Cardiac fibroblast (primary cell): ENCODE results near the gene IFI44L.

Experiments used
- DNase-seq, 2 donors: peaks; one replicate each; pipeline versions ENCODE4 v3.0.0 to v3.0.0-alpha.2; 2010; ENCODE audit warnings: low read depth in 2 of 2
- H3K4me3 ChIP-seq, 2 donors: replicated peaks in 1 of 2; 1 replicate in 1 of 2; 2 replicates in 1 of 2; pipeline ENCODE4 v1.5.1; 2011; ENCODE audit warnings: low read depth in 2 of 2, low read length in 2 of 2, mild to moderate bottlenecking in 2 of 2, moderate library complexity in 1 of 2
- CTCF ChIP-seq: IDR thresholded peaks from one replicate; pipeline ENCODE4 v1.5.1; 2011; ENCODE audit warnings: low read depth, mild to moderate bottlenecking, low read length, inconsistent platforms

IFI44L gene

GRCh38 chr1:78617615-78618026 is 2.6 kb upstream of the IFI44L start:
- peak; percentile 87 for TF ChIP-seq CTCF
- H3K4me3 ChIP-seq, result no peak overlapping the region
- peak; percentile 93 to 95 for DNase-seq

- no peak for TF ChIP-seq CTCF
- peak in 1 of 2 donors; percentile 27 for DNase-seq
- H3K4me3 ChIP-seq, result no peak overlapping the region
Measured at GRCh38 chr1:78619032-78619431, 1.2 kb upstream of the IFI44L start.

GRCh38 chr1:78619446-78619802 is 824 bp upstream of the IFI44L start:
- TF ChIP-seq CTCF, result no peak
- H3K4me3 ChIP-seq, result peak overlapping the region in 1 of 2 donors; percentile 47
- no peak for DNase-seq

GRCh38 chr1:78620666-78621065 is 418 bp downstream of the IFI44L start:
- peak in 1 of 2 donors; percentile 43 for DNase-seq
- TF ChIP-seq CTCF, result no peak
- peak overlapping the region; percentile 3 to 47 for H3K4me3 ChIP-seq

GRCh38 chr1:78622548-78622947 is 2.3 kb downstream of the IFI44L start:
- DNase-seq, result no peak
- no peak overlapping the region for H3K4me3 ChIP-seq
- TF ChIP-seq CTCF, result no peak

- no peak for DNase-seq
- H3K4me3 ChIP-seq, result no peak overlapping the region
- no peak for TF ChIP-seq CTCF
Measured at GRCh38 chr1:78624035-78624434, 3.8 kb downstream of the IFI44L start.

- no peak for TF ChIP-seq CTCF
- H3K4me3 ChIP-seq, result no peak overlapping the region
- peak in 1 of 2 donors; percentile 62 for DNase-seq
Measured at GRCh38 chr1:78627321-78627720, 7.1 kb downstream of the IFI44L start.
